ENCODE measurements around the gene PDE12.
A peak's percentile ranks its signal among the peaks of the same experiment; 100 is the strongest.
"Not testable (repeated sequence)": the region's sequence is repeated elsewhere in the genome, so short reads cannot be mapped to it uniquely, and the experiment has no call there.

The PDE12 gene

DNA sequence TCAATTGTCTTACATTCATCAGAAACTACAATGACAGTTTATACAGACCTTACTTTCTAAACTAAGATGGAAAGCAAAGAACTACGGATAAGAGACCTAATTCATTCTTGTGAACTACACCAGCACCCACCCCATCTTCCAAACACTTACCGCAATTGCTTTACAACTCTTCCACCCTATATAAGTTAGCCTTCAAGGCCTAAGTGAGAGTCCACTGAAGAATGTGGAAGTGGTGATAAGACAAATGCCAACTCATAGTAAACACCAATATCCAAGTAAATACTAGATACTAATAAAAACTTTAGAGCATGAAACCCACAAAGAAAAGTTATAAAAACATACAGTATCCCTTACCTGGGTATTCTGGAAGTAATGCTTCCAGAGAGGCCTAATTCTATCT is 27.5 kb downstream of the PDE12 start:
- DNase-seq (ENCODE audit: low read depth), result no peak

- DNase-seq (ENCODE audit: low read depth), result no peak
Measured at GRCh38 chr3:57586778-57587177, 30.7 kb downstream of the PDE12 start.

DNA sequence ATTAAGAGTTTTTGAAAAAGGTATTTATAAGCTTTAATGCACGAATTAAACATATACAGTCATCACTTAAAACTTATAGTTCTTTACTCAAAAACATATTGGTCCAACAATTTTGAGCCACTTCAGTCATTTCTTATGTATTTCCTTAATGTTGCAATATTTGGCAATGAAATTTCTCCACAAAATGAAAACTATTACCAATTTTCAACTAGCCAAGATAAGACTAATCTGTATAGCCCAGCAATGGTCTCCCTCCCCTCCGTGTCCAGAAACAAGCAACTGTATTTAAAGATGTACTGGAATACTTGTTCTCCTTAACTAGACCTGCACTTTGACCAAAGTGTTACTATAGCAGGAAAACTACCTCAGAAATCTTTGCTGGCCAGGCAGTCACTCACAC is 31.8 kb downstream of the PDE12 start:
- DNase-seq (ENCODE audit: low read depth), result no peak

DNA sequence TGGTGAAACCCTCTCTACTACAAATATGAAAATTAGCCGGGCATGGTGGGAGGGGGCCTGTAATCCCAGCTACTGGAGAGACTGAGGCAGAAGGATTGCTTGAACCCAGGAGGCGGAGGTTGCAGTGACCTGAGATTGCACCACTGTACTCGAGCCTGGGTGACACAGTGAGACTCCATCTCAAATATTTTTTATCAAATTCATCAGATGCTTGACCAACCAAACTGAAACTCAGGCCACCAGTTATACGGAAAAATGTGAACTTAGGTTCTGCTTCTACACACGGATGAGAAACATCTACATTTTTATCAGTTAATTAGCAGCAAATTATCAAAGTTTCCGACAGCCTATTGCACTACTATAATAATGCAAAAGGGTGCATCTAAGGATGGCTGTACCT is 36.2 kb downstream of the PDE12 start:
- no peak for DNase-seq (ENCODE audit: low read depth)

DNA sequence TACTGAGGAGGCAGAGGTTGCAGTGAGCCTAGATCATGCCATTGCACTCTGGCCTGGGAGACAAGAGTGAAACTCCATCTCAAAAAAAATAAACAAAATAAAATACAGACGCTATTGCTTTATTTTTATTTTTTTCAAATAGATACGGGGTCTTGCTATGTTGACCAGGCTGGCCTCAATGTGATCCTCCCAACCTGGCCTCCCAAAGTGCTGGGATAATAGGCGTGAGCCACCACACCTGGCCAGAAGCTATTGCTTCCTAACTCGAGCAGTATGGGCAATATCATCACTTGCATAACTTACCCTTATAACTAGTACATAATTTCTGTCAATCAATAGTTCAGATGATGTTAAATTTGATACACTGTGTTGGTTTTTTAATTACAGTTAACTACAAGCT is 38.1 kb downstream of the PDE12 start:
- DNase-seq (ENCODE audit: low read depth), result no peak

GRCh38 chr3:57594576-57594975 is 38.5 kb downstream of the PDE12 start:
- no peak for DNase-seq (ENCODE audit: low read depth)

DNA sequence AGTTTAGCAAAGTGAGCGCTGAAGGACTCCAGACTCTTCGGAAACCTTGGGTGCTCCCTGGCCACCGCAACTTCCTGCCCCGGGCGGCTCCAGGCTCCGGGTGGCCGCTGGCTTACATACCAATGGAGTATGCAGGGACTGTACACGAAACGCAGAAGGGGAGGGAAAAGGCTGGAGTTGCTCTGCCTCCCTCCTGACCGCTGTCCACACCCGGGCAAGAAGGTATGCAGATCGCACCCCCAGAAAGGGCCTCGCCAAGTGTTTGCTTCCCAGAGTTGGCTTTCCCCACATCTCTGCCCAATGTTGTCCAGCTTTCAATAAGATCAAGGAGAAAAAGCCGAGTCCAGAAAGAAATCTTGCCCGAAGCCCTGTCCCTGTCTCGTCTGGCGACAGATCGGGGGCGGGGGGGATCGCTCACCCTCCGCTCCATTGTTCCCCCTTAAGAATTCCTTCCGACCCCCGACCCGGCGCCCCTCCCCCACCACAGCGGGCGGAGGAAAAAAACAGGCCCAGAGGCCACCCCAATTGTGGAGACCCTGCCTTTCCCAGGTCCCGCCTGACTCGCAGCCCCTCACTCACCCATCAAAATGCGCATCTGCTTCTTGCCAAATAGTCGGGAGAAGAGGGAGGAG is 40.5 kb downstream of the PDE12 start:
- peak; percentile 78 for DNase-seq (ENCODE audit: low read depth)

DNA sequence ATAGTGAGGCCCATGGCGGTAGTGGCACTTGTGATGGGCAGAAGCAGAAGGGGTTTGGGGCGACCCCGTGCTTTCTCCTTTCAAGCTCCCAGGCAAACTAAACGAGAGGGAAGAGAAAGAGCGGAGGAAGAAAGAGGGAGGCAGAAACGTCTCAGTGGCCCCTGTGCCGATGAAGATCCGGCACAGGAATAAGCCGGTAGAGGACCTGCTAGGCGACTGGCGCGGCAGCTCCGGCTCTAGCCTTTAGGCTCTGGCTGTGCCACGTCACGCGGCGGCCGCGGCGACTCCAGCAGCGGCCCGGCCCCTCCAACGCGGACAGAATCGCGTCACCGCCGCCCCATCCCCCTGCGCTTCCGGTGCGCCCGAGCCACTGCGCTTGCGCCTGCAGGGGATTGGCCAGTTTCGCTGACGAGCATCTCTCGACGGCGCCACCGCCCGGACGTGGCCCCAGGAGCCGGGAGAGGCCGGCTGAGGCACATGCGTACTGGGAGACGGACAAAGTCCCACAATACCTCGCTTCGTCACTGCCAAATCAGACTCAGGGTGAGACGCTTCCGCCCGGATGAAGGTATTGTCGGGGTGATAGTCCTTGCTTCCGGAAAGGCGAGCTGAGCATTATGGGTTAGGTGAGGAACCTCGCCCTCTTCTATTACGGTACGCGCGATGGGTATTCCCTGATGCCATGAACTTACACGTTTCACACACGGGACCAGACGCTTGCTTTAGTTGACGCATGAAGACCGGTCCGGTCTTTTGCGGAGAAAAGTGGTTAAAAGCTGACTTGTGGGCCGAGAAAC is 41.3 kb downstream of the PDE12 start, which contains the start of gene ARF4:
Gene ARF4 (minus strand): TSS at position 218 of the 797 bp plus-strand sequence. CDS start 204 bp downstream, at position 14.
- DNase-seq (ENCODE audit: low read depth), result peak; percentile 99

- no peak for DNase-seq (ENCODE audit: low read depth)
Measured at GRCh38 chr3:57598765-57599360, 42.8 kb downstream of the PDE12 start.

GRCh38 chr3:57600195-57600594 is 44.1 kb downstream of the PDE12 start:
- no peak for DNase-seq (ENCODE audit: low read depth)

- no peak for DNase-seq (ENCODE audit: low read depth)
Measured at GRCh38 chr3:57604971-57605370, 48.9 kb downstream of the PDE12 start.

GRCh38 chr3:57605683-57606082 is 49.6 kb downstream of the PDE12 start:
- no peak for DNase-seq (ENCODE audit: low read depth)

DNA sequence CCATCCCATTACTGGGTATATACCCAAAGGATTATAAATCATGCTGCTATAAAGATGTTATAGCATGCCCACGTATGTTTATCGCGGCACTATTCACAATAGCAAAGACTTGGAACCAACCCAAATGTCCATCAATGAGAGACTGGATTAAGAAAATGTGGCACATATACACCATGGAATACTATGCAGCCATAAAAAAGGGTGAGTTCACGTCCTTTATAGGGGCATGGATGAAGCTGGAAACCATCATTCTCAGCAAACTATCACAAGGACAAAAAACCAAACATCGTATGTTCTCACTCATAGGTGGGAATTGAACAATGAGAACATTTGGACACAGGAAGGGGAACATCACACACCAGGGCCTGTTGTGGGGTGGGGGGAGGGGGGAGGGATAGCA is 55.8 kb downstream of the PDE12 start:
- not testable (repeated sequence) for DNase-seq (ENCODE audit: low read depth)

GRCh38 chr3:57616233-57616632 is 60.2 kb downstream of the PDE12 start:
- no peak for DNase-seq (ENCODE audit: low read depth)

All from fibroblast of the conjunctiva (primary cell).